Right ventricle myocardium superior (tissue), 1 donor: ENCODE results near the gene SLC38A10. TPM values are rescaled to one million over a fixed set of nuclear protein-coding genes. Genes with fewer than 3 reads are reported as not detected.

Experiments
- ATAC-seq: fragments of 200-7000 bp; cut with Tn5 transposase; one replicate; pipeline ENCODE4 v1.9.1; 2020; ENCODE audit warnings: mild to moderate bottlenecking; ENCODE audit not compliant: poor library complexity
- DNase-seq: peaks from one replicate; pipeline ENCODE4 v3.0.0-alpha.2; 2020
- intact Hi-C: fragments of 100-400 bp; cut with DNase I; formaldehyde crosslinking; loops from one replicate; pipeline ENCODE4 v1.11.2; 2022
- total RNA-seq: library from RNA; stranded (reverse); fragmentation: NEBNext Ultra II Directional; extraction: Animal tissue kit (Norgen Biotek cat#: 25700); gene quantifications from one replicate; pipeline ENCODE4 v1.2.1, GENCODE V29; 2021
- donor health status: DM: no; HTN: yes; CAD: no; lungs with severe emphysema.

SLC38A10 gene
- total RNA-seq, 1 donor from 2014 or later, result 41.3 TPM

DNA sequence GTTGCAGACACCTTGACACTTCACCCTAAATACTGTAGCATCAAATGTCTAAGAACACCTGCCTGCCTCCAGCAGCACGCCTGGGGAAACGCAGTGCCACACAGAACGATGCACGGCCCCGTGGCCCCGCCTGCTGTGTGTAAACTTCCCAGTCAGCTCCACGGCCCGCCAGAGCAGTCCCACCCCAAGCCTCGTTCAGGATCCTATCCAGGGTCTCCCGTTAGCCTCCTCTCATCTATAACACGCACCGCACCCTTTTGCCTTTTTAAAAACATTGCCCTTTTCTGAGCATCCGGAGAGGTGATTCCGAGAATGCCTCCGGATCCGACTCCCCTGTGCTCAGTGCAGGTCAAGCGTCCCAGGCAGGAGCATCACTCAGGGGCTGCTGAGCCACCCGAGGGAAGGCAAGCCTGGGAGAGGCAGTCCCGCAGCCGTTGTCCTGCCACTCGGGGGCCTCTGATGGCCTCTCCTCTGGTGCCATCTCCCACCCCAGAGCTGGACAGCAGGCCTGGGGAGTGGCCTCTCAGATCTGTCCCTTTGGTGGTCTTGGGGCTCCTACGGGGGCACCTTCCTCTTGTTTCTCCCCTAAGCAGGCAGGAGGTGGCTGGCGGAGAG is 37.9 kb upstream of the SLC38A10 start:
- intact Hi-C loops, result no loop called here
- DNase-seq, result no peak
- no peak for ATAC-seq

- no peak for ATAC-seq
- DNase-seq, result no peak
- intact Hi-C loops, result no loop called here
These were observed 37.2 kb upstream of the SLC38A10 start for GRCh38 chr17:81332118-81332834.

GRCh38 chr17:81331527-81332043 is 36.5 kb upstream of the SLC38A10 start:
- ATAC-seq, result no peak
- intact Hi-C loops, result no loop called here

GRCh38 chr17:81330884-81331245 is 35.8 kb upstream of the SLC38A10 start:
- peak; percentile 40 for DNase-seq
- no peak for ATAC-seq
- intact Hi-C loops, result no loop called here

More at GRCh38 chr17:81331527-81332043, 36.5 kb upstream of the SLC38A10 start:
- DNase-seq, result peak; percentile 41

- no peak for ATAC-seq
- peak; percentile 48 for DNase-seq
- intact Hi-C loops, result no loop called here
These were observed 35.1 kb upstream of the SLC38A10 start for GRCh38 chr17:81329927-81330883.

DNA sequence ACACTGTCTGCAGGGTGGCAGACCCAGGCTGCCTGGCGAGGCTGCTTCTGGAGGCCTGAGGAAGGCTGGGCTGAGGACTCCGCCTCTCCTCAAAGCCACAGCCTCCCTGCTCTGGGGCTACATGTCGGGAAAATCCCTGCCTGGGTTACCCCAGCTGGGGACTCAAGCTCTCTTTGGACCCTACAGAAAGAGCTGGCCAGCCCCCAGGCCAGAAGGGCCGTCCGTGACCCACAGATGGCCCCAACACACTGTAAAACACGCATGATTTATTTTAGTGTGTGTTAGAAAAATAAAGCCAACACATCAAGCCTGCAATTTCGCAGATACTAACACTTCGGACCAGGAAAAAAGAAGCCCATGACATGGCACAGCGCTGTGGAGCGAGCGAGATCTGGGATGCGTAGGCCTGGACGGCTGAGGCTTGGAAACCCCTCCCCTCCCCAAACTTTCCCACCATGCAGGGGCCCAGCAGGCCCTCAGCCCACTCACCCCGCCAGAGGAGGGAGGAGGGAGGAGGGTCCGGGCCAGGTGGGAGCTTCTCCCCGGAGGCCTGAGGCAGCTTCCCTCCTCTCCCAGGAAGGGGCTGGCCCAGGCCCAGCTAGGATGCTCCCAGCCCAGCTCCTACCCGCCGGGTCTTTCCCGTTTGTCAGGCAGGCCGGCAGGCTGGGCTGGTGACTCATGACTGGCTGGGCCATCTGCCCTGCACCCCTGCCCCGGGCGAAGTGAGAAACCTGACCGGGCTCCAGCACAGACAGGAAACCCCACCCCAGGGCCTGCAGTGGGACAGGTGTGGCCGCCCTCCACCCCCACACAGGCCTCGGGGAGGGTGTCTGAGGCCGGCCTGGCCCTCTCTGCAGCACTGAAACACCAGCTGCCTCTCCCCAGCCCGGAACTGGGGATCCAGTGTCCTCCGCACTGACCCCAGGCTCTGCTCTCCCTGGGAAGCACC is 34.1 kb upstream of the SLC38A10 start:
- intact Hi-C loops, result no loop called here
- ATAC-seq (peak; percentile 65), DNase-seq (peak; percentile 89)

- ATAC-seq (no peak), DNase-seq (no peak)
- intact Hi-C loops, result no loop called here
These were observed 33.4 kb upstream of the SLC38A10 start for GRCh38 chr17:81328489-81328888.

GRCh38 chr17:81325714-81326358 is 30.7 kb upstream of the SLC38A10 start:
- no peak for DNase-seq
- intact Hi-C loops, result no loop called here
- ATAC-seq, result no peak

DNA sequence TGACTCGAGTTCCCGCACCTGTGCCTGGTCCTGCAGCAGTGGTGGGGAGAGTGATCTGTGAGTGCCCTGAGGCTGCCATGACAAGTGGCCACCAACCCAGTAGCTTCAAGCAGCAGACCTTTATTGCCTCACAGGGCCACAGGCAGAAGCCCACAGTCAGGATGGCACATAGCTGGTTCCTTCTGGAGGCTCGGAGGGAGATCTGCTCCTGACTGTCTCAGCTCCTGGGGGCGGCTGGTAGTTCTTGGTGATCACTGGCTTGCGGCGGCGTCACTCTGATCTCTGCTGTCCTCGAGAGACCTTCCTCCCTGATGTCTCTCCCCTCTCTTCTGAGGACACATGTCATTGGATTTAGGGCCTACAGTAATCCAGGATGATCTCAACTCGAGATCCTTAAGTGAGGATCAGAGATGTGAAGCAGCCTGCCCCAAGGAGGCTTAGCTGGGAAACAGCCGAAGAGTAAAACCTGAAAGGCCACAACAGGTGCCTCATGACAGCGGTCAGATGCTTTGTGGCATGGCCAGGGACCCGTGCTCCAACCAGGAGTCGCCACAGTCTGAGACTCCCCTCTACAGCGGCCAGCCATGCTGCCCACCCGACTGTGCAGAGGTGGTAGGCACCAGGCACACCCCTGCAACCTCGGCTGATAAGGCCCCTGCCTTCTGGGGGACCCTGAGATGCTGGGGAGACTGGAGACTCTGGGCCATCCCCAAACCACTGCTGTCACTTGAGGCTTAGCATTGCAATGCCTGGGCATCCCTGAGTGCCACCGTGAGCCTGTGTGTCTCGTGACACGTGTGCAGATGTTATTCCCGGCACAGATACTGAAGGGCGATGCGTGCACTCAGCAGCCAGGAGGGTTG is 30.0 kb upstream of the SLC38A10 start:
- intact Hi-C loops, result no loop called here
- DNase-seq (no peak), ATAC-seq (no peak)

- DNase-seq (no peak), ATAC-seq (no peak)
- intact Hi-C loops, result no loop called here
These were observed 29.2 kb upstream of the SLC38A10 start for GRCh38 chr17:81324177-81324850.

DNA sequence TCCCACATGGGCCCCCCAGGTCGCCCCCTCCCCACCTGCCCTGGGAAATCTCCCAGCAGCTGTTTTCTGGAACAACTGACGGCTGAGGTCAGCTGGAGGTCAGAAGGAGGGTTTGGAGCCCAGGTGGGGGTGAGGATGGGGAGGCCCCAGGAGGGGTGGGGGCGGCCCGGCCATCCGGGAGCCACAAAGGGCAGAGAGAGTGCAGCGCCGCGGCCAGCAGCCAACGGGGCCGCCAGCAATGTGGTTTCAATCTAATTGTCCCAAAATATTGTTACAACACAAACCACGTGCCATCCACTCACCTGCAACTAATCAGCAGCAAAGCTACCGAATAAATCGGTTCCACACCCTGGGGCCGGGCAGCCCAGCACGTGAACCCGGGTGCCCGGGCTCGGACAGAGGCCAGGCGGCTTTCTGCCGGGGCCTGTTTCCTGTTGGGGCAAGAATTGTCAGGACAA is 28.3 kb upstream of the SLC38A10 start:
- intact Hi-C loops, result no loop called here
- no peak for DNase-seq

GRCh38 chr17:81323083-81323369 is 27.9 kb upstream of the SLC38A10 start:
- no peak for ATAC-seq
- intact Hi-C loops, result no loop called here
- no peak for DNase-seq

More for the DNA sequence above, 28.3 kb upstream of the SLC38A10 start:
- ATAC-seq, result no peak

DNA sequence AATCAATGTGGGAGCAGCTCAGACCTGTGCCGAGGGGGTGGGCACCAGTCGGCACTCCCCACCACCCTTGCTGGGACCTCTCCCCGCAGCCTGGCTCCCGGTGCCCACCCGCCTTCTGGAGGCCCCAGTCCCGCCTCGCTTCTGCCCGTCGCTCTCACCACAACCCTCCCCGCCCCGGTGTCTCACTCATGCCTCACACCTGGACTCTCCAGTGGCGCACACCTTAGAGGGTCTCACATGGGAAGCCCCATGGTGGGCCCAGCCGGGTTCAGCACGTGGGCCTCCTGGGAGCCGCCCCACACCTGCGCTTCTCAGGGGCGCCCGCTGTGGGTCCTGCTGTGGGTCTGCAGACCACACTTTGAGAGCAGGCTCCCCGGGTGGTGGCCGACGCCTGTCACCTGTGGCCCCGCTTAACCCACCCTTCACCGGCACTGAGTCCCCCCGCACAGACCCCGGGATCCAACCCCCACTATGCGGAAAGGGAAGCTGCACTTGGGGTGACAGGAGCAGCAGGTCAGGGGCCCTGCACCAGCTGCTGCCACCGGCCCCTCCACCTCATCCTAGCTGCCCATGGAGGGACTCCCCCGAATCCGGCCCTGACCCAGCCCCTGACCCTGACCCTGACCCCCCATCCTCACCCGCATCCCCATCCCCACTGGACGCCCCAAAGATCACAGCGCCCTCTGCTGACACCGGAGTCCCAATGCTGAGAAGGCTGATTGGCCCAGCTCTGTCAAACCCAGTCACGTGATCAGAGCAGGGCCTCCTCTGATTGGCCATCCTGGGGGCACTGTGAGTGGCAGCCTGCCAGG is 27.4 kb upstream of the SLC38A10 start:
- no peak for ATAC-seq
- intact Hi-C loops, result no loop called here
- DNase-seq, result no peak

DNA sequence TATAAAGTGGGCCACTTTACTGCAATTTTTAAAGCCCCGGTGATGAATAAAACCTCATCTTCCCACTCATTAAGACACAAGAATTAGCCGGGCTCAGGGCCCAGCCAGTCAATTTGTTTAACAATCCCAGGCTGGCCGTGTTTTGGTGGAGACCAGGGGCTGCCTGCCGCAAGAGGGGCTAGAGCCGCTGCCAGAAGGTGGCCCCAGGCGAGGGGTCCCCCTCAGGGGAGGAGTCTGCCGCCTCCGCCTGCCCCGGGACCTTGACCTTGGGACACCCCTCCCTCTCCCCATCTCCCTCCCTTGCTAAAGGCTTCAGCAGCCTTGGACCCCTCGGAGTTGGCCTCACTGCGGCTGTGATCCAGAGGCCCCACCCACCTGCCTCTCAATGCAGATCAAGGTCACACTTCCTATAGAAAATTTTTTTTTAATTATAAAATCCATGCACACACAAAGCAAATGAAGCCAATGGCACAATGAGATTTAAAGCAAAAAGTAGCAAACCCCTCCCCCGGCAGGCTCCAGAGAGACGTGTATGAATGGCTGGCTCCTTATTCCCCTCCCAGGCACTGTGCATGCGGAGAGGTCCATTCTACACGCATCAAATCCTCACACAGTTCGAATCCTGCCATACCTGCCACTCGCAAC is 23.0 kb upstream of the SLC38A10 start:
- ATAC-seq (no peak), DNase-seq (no peak)
- intact Hi-C loops, result no loop called here

DNA sequence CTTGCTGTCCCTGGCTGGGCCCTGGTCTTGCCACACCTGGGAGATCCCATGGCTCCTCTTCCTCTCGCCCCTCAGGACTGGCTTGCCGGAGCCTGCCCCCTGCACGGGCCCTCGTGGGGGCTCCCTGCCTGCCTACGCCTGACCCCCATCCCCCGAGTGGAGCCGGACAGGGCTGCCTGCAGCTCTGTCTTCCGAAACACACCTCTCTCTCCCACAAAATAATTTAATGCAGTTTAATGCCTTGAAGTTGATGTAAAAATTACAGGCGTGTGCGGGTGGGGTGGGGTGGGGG is 22.4 kb upstream of the SLC38A10 start:
- intact Hi-C loops, result no loop called here
- no peak for ATAC-seq
- DNase-seq, result no peak
